OCI-LY3 (cell line): ENCODE measurements around the gene PSMD10.

Experiments
- H2AFZ ChIP-seq: fragments of 200-600, 300-600 bp; shearing (Covaris generic); 2 replicates; pipeline ENCODE4 v1.6.0; 2014; ENCODE audit warnings: antibody characterized with exemption, low read depth, low read length
- H3K27ac ChIP-seq: fragments of 200-600, 300-600 bp; sonication (generic); 2 replicates; pipeline ENCODE4 v1.5.1; 2014; ENCODE audit warnings: mild to moderate bottlenecking, low read length, moderate library complexity, mixed read lengths
- H3K27me3 ChIP-seq: fragments of 200-600, 300-600 bp; sonication (generic); 2 replicates; pipeline ENCODE4 v1.6.1; 2014; ENCODE audit warnings: low read depth, low read length, mixed read lengths
- H3K36me3 ChIP-seq: fragments of 200-600, 300-600 bp; sonication (generic); replicated peaks from 2 replicates; pipeline ENCODE3; 2014; ENCODE audit warnings: low read depth, low read length, mixed read lengths
- H3K4me1 ChIP-seq: fragments of 300-600, 200-600 bp; sonication (generic); 2 replicates; pipeline ENCODE4 v1.6.1; 2014; ENCODE audit warnings: low read length, mixed read lengths
- H3K4me2 ChIP-seq: fragments of 200-600, 300-600 bp; sonication (generic); 2 replicates; pipeline ENCODE4 v1.6.1; 2014; ENCODE audit warnings: low read length, mixed read lengths
- H3K4me3 ChIP-seq: fragments of 300-600, 200-600 bp; sonication (generic); 2 replicates; pipeline ENCODE4 v1.5.1; 2014; ENCODE audit warnings: antibody characterized with exemption, mild to moderate bottlenecking, low read length, moderate library complexity
- H3K79me2 ChIP-seq: fragments of 300-600, 200-600 bp; shearing (Covaris generic); 2 replicates; pipeline ENCODE4 v1.6.1; 2014; ENCODE audit warnings: mild to moderate bottlenecking, low read length, mixed read lengths
- H3K9ac ChIP-seq: fragments of 300-600, 200-600 bp; shearing (Covaris generic); 2 replicates; pipeline ENCODE4 v1.6.0; 2014; ENCODE audit warnings: mild to moderate bottlenecking, low read length, moderate library complexity
- H3K9me3 ChIP-seq: fragments of 200-600, 300-600 bp; shearing (Covaris generic); 2 replicates; pipeline ENCODE4 v1.6.1; 2014; ENCODE audit warnings: low read length, mixed read lengths; ENCODE audit not compliant: insufficient read depth
- H4K20me1 ChIP-seq: fragments of 200-600, 300-600 bp; sonication (generic); 2 replicates; pipeline ENCODE4 v1.6.1; 2016; ENCODE audit warnings: low read length, mixed read lengths; ENCODE audit not compliant: insufficient read depth
- EZH2phosphoT487 ChIP-seq: fragments of 200-600 bp; shearing (Covaris generic); IDR thresholded peaks from 2 replicates; pipeline ENCODE4 v1.6.1; 2018; ENCODE audit warnings: antibody characterized with exemption, mixed run types, low read depth
- TF ChIP-seq, protein P1 (sequence below): fragments of 200-600, 300-600 bp; sonication (generic); IDR thresholded peaks from 2 replicates; pipeline ENCODE4 v1.5.1; 2014; ENCODE audit warnings: antibody characterized with exemption, low read length, low read depth

Gene PSMD10

DNA sequence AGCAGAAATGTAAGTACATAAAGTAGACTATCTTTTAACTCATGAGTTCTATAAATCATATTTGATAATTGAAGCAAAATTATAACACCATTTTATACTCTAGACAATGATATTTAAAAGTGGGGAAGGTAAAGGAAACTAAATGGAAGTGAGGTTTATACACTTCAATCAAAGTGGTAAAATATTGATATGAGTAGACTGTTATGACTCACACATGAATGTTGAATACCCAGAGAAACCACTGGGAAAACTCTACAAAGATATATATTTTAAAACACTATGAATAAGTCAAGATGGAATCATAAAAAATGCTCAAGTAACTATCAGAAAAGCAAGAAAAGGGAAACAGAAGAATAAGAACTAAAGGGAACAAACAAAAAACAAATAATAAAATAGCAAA, 38.1 kb downstream of the PSMD10 start:
- Histone ChIP-seq H3K36me3 (no peaks in the 10 kb centered on the region), H3K4me2 (no peak overlapping the region), H4K20me1 (no peaks in the 10 kb centered on the region), H2AFZ (no peak overlapping the region), H3K9ac (no peak overlapping the region), H3K4me3 (no peak overlapping the region), H3K4me1 (peaks cover 4% of the 10 kb centered on the region; the same call in 1 of the 2 replicates), H3K79me2 (no peaks in the 10 kb centered on the region), H3K27me3 (no peaks in the 10 kb centered on the region), H3K9me3 (no peaks in the 10 kb centered on the region), H3K27ac (no peak overlapping the region)
- TF ChIP-seq, protein P1, sequence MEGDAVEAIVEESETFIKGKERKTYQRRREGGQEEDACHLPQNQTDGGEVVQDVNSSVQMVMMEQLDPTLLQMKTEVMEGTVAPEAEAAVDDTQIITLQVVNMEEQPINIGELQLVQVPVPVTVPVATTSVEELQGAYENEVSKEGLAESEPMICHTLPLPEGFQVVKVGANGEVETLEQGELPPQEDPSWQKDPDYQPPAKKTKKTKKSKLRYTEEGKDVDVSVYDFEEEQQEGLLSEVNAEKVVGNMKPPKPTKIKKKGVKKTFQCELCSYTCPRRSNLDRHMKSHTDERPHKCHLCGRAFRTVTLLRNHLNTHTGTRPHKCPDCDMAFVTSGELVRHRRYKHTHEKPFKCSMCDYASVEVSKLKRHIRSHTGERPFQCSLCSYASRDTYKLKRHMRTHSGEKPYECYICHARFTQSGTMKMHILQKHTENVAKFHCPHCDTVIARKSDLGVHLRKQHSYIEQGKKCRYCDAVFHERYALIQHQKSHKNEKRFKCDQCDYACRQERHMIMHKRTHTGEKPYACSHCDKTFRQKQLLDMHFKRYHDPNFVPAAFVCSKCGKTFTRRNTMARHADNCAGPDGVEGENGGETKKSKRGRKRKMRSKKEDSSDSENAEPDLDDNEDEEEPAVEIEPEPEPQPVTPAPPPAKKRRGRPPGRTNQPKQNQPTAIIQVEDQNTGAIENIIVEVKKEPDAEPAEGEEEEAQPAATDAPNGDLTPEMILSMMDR: no peak
- TF ChIP-seq EZH2phosphoT487: no peak

DNA sequence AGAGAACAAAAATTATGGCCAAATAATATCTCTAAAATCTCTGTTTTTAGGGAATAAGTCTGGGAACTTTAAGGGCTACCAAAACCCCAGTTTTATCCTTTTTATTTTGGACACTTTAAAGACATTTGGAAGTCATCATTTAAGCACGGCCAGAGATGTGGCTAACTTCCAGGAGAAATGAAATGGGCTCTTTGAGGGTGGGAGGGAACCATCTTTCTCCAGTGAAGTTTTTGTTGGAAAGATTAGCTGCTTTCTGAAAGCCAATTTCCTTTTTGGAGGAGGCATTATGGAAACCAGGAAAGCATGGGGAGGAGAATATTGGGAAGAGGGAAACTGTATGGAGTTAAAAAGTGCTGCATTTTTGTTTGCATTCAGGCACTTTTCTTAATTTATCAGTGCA, 41.7 kb downstream of the PSMD10 start:
- Histone ChIP-seq H4K20me1 (no peaks in the 10 kb centered on the region), H3K36me3 (no peaks in the 10 kb centered on the region), H3K27me3 (no peaks in the 10 kb centered on the region), H3K27ac (no peak overlapping the region), H3K4me2 (no peak overlapping the region), H3K79me2 (no peaks in the 10 kb centered on the region), H3K9me3 (no peaks in the 10 kb centered on the region), H2AFZ (no peak overlapping the region), H3K4me3 (no peak overlapping the region), H3K9ac (no peak overlapping the region), H3K4me1 (peaks cover 4% of the 10 kb centered on the region; the same call in 1 of the 2 replicates)
- no peak for TF ChIP-seq EZH2phosphoT487
- TF ChIP-seq, protein P1: no peak

DNA sequence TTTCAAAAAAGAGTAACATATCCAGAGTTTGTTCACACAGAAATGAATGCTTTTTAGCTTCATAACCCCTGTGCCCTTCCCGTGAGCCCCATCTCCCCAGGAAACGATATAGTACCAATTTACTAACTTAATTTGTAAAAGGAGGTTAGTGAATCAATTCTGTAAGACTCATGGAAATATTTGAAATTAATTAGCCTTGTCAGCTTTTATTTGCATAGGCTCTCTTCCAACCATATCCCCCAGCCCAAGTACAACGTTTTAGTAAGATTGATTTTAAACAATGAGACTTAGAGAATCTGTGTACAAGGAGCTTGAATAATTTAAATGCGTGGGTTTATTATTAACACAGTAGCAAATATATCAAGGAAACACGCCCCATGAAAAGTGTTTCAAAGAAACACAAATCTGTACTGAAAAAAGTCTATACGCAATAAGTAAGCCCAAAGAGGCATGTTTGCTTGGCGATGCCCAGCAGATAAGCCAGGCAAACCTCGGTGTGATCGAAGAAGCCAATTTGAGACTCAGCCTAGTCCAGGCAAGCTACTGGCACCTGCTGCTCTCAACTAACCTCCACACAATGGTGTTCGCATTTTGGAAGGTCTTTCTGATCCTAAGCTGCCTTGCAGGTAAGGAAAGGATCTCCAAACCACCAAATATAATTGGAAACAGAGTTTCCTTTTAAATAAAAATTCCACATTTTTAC, 46.6 kb downstream of the PSMD10 start, which contains the start of gene VSIG1:
Gene VSIG1 (plus strand): TSS at position 512 of the 703 bp plus-strand sequence. CDS start 66 bp downstream, at position 578.
- Histone ChIP-seq H3K36me3 (no peaks in the 10 kb centered on the region), H3K9ac (no peak within 1 kb of the TSS), H3K79me2 (no peaks in the 10 kb centered on the region), H3K4me1 (no peaks in the 10 kb centered on the region), H3K4me2 (no peak within 1 kb of the TSS), H2AFZ (no peak within 1 kb of the TSS), H4K20me1 (no peaks in the 10 kb centered on the region), H3K27me3 (no peaks in the 10 kb centered on the region), H3K4me3 (no peak within 1 kb of the TSS), H3K9me3 (no peaks in the 10 kb centered on the region), H3K27ac (no peak within 1 kb of the TSS)
- TF ChIP-seq, protein P1: no peak
- no peak for TF ChIP-seq EZH2phosphoT487

DNA sequence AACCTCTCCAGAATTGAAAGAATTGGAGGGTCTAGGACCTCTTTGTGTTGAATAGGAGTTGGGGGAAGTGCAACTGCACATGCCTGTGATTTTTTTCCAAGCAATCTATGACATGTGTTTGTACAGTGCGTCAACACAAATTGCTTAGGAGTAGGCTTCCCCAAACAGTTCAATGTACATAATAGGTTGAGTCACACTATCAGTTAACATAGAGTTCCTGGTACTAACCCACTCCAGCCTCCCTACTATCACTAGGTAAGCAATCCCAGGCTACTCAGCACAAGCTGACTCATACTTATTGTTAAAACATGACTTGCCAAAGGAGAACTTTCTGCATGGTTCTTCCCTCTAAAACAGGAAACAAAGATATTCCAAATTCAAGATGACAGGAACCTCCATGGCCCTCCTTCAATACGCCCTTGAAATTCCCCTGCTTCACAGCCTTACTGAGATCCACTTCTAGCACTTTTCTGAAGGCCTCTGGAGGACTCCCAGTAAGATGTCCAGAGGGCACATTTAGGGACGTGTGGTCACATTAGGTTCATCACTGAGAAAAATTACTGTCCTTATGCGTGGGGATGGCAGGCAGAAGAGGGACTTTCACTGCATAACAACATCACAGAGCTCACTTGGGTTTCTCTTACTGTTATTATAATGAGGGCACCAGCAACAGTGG, 54.9 kb downstream of the PSMD10 start:
- Histone ChIP-seq H3K4me1 (no peaks in the 10 kb centered on the region), H2AFZ (no peak overlapping the region)
- TF ChIP-seq, protein P1: no peak
- no peak for TF ChIP-seq EZH2phosphoT487

More for the DNA sequence above, 54.9 kb downstream of the PSMD10 start:
- Histone ChIP-seq H3K9me3 (no peaks in the 10 kb centered on the region), H3K27ac (no peak overlapping the region), H4K20me1 (no peaks in the 10 kb centered on the region), H3K27me3 (no peaks in the 10 kb centered on the region), H3K79me2 (no peaks in the 10 kb centered on the region), H3K4me3 (no peak overlapping the region), H3K9ac (no peak overlapping the region), H3K36me3 (no peaks in the 10 kb centered on the region), H3K4me2 (no peak overlapping the region)
